ENCODE results near the gene ASH1L.
"Not testable (repeated sequence)": the region's sequence is repeated elsewhere in the genome, so short reads cannot be mapped to it uniquely, and the experiment has no call there.

Gene ASH1L

GRCh38 chr1:155562581-155563376, at the start of gene ASH1L:
Gene ASH1L (minus strand): TSS chr1:155562803. CDS start chr1:155521519, 41,284 bp downstream.
- peak; percentile 87 for DNase-seq

- not testable (repeated sequence) for DNase-seq
These were observed 47.6 kb upstream of the ASH1L start for GRCh38 chr1:155610257-155610647.

GRCh38 chr1:155609515-155610256, 47.1 kb upstream of the ASH1L start, which contains the start of gene MSTO1:
Gene MSTO1 (plus strand): TSS chr1:155610218. CDS start chr1:155610249, 31 bp downstream.
- DNase-seq: peak; percentile 99

GRCh38 chr1:155608888-155609225, 46.3 kb upstream of the ASH1L start:
- no peak for DNase-seq

- DNase-seq: no peak
These were observed 45.1 kb upstream of the ASH1L start for GRCh38 chr1:155607708-155608107.

- DNase-seq: not testable (repeated sequence)
These were observed 37.4 kb upstream of the ASH1L start for GRCh38 chr1:155599828-155600572.

- no peak for DNase-seq
These were observed 36.3 kb upstream of the ASH1L start for GRCh38 chr1:155598842-155599331.

- DNase-seq: no peak
These were observed 34.3 kb upstream of the ASH1L start for GRCh38 chr1:155596864-155597263.

- DNase-seq: not testable (repeated sequence)
These were observed 33.4 kb upstream of the ASH1L start for GRCh38 chr1:155595877-155596474.

- peak; percentile 82 for DNase-seq
These were observed 29.2 kb upstream of the ASH1L start for GRCh38 chr1:155591770-155592169.

- not testable (repeated sequence) for DNase-seq
These were observed 28.1 kb upstream of the ASH1L start for GRCh38 chr1:155590516-155591247.

- not testable (repeated sequence) for DNase-seq
These were observed 26.7 kb upstream of the ASH1L start for GRCh38 chr1:155589282-155589681.

GRCh38 chr1:155583846-155584245, 21.2 kb upstream of the ASH1L start:
- DNase-seq: not testable (repeated sequence)

GRCh38 chr1:155575608-155576007, 13.0 kb upstream of the ASH1L start:
- DNase-seq: not testable (repeated sequence)

- no peak for DNase-seq
These were observed 11.5 kb upstream of the ASH1L start for GRCh38 chr1:155574077-155574476.

- no peak for DNase-seq
These were observed 8.0 kb upstream of the ASH1L start for GRCh38 chr1:155570593-155570990.

- DNase-seq: no peak
These were observed 7.5 kb upstream of the ASH1L start for GRCh38 chr1:155569988-155570592.

GRCh38 chr1:155563377-155564022, 897 bp upstream of the ASH1L start:
- not testable (repeated sequence) for DNase-seq

- DNase-seq: not testable (repeated sequence)
These were observed 623 bp downstream of the ASH1L start for GRCh38 chr1:155561779-155562580.

- DNase-seq: no peak
These were observed 6.7 kb downstream of the ASH1L start for GRCh38 chr1:155555915-155556314.
